ENCODE measurements around the gene TMC2. TPM values are rescaled to one million over a fixed set of nuclear protein-coding genes. Genes with fewer than 3 reads are reported as not detected.

The TMC2 gene
- total and polyA plus RNA-seq, 2 of the 8 experiments (the other 6 are each of a cell fraction or from before 2014, with no cell fraction given), result not detected

DNA sequence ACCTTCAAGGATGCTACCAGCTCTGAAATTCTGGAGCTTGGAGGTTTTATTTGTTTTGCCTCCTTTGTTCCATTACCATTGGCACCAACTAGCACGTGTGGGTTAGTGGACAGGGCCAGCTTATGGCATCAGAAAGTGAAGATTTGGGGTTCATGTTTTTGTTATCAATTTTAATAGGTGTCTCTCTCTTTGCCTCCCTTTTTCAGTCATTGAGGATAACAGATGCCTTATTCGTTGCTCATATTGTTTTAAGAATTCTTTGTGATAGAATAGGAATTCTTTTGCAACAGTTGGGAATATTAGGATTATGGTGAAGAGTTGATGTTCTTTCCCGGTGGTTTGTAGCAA, 22.9 kb downstream of the TMC2 start:
- Histone ChIP-seq H2BK15ac (ENCODE audit: low read length) (no peak overlapping the region), H3K9me3 (ENCODE audit: insufficient read depth in 2 of 2, low read depth in 1 of 2, low read length in 1 of 2) (no peaks in the 10 kb centered on the region), H3K4me3 (ENCODE audit: extremely low read depth in 1 of 4, insufficient read depth in 2 of 4, low read depth in 3 of 4, low read length in 4 of 4) (peak overlapping the region; percentile 27 to 69 (median 40); a peak in 7 of 8 replicates), H2AK5ac (ENCODE audit: low read depth, low read length) (no peak overlapping the region), H3K4me1 (replicated peaks in 1 of 4; ENCODE audit: control insufficient read depth in 3 of 4, insufficient read depth in 4 of 4, low read length in 3 of 4) (peaks cover 0 to 3% (median 1%) of the 10 kb centered on the region in 4 experiments; a peak in 3 of 7 replicates), H3K14ac (ENCODE audit: insufficient read length) (no peak overlapping the region), H3K23me2 (ENCODE audit: low read depth, low read length) (peaks cover 7% of the 10 kb centered on the region; the same call in 1 of the 2 replicates), H3K56ac (replicated peaks; ENCODE audit: insufficient read length, low read depth, low read length) (no peak overlapping the region), H3K23ac (ENCODE audit: insufficient read length) (no peak overlapping the region), H4K91ac (replicated peaks; ENCODE audit: insufficient read length, low read length) (no peak overlapping the region), H3K4ac (replicated peaks; ENCODE audit: insufficient read length, low read depth, low read length) (no peak overlapping the region), H3K18ac (ENCODE audit: extremely low read depth, low read length) (no peak overlapping the region), H4K5ac (ENCODE audit: insufficient read length, low read depth, low read length) (no peak overlapping the region), H3K4me2 (ENCODE audit: insufficient read depth in 1 of 2, low read depth in 2 of 2, low read length in 2 of 2) (peak overlapping the region; percentile 76 to 81), H3K27me3 (replicated peaks in 1 of 4; ENCODE audit: control insufficient read depth in 3 of 4, extremely low read depth in 1 of 4, insufficient read depth in 3 of 4, low read length in 3 of 4) (peaks cover 25 to 33% (median 31%) of the 10 kb centered on the region in 4 experiments), H4K20me1 (replicated peaks in 1 of 2; ENCODE audit: control insufficient read depth in 1 of 2, insufficient read depth in 2 of 2, low read length in 2 of 2) (no peaks in the 10 kb centered on the region), H2BK12ac (ENCODE audit: low read depth, low read length) (no peak overlapping the region), H3K9ac (replicated peaks in 1 of 4; ENCODE audit: extremely low read depth in 1 of 4, low read depth in 3 of 4, low read length in 3 of 4) (no peak overlapping the region), H3K79me2 (ENCODE audit: control insufficient read depth in 1 of 2, insufficient read depth in 2 of 2, low read length in 2 of 2) (no peaks in the 10 kb centered on the region), H3K36me3 (ENCODE audit: control insufficient read depth in 2 of 4, insufficient read depth in 4 of 4, low read length in 3 of 4) (no peaks in the 10 kb centered on the region), H2AFZ (ENCODE audit: low read length) (no peak overlapping the region), H4K8ac (ENCODE audit: extremely low read depth, insufficient read depth, low read length) (no peak overlapping the region), H2BK20ac (ENCODE audit: low read length) (no peak overlapping the region), H2BK5ac (ENCODE audit: low read depth, low read length) (no peak overlapping the region), H3K79me1 (ENCODE audit: low read depth, low read length) (no peaks in the 10 kb centered on the region), H3K27ac (ENCODE audit: low read depth, low read length) (no peak overlapping the region), H2BK120ac (replicated peaks; ENCODE audit: low read depth, low read length) (no peak overlapping the region)
- DNase-seq (ENCODE audit: low read depth in 1 of 2, low spot score in 2 of 2) (no peak), FAIRE-seq (no peak)
- CTCF ChIA-PET (ENCODE audit: partially characterized antibody), result interaction anchor here (0.9 kb wide), 1 partner anchor 37 kb away, joined by 3 read pairs; no protein-coding TSS in a partner anchor
- POLR2A ChIA-PET (ENCODE audit: partially characterized antibody), result no interaction called here
- 63% methylated on average over 3 of the region's 3 CpGs; no CpG with 5 or more reads in 1 of the 2 experiments for WGBS, 2 experiments (ENCODE audit: extremely low coverage in 1 of 2, insufficient coverage in 1 of 2, insufficient read length in 1 of 2, insufficient replicate concordance in 2 of 2, low coverage in 1 of 2, low lambda C conversion rate in 2 of 2, missing lambda C conversion rate in 1 of 2)
- no peak for TF ChIP-seq EGR1 (IDR thresholded peaks at IDR 0.05; ENCODE audit: borderline replicate concordance, low read depth, low read length)
- TF ChIP-seq EZH2 (IDR thresholded peaks at IDR 0.05; ENCODE audit: low read depth, low read length, severe bottlenecking), result peak; percentile 5

Measured in H1 (cell line).